NCI-H128 (cell line): ENCODE data around the gene ENTR1.

Experiments
- DNase-seq: peaks from one replicate; lab custom pipeline; 2025; ENCODE audit not compliant: unreplicated experiment; lab: John Stamatoyannopoulos, UW

Gene ENTR1, protein sequence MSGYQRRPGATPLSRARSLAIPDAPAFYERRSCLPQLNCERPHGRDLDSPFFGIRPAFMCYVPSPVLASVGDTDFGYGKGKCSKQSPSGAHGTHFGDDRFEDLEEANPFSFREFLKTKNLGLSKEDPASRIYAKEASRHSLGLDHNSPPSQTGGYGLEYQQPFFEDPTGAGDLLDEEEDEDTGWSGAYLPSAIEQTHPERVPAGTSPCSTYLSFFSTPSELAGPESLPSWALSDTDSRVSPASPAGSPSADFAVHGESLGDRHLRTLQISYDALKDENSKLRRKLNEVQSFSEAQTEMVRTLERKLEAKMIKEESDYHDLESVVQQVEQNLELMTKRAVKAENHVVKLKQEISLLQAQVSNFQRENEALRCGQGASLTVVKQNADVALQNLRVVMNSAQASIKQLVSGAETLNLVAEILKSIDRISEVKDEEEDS

DNA sequence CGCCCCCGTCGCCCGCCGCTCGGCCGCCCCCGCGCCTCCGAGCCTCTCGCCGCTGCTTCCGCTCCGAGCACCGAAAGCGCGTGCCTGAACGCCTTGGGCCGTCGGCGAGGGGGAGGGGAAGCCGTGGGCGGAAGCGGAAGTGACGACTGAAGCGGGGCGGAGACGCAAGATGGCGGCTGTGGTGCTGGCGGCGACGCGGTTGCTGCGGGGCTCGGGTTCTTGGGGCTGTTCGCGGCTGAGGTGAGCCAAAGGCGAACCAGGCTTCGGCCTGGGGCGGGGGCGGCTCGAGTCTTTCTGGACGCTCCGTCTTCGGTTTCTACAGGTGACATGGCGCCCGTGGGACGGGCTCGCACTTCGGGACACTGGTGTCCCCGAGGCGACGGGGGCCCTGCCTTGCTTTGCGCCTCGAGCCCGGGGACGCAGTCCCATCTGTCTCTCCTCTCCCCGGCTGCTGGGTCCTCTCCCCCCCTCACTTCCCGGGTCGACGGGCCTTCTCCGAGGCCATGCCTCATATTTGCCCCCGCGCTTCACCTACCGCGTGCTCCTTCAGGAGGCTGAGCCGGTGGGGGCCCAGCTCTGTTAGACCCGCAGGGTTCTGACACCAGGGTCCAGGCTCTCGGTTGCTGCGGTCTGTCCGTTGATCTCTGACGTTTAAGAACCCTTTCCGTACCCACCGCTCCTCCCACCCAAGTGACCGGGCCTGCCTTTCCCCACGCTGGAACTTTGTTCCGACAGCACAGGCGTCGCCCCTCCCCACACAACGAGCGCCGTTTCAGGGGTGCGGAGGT lies at the start of gene ENTR1, which contains the start of gene PMPCA:
TSS of gene ENTR1 (minus strand) at position 115 of the 788 bp plus-strand sequence. CDS start 217 bp downstream, outside the sequence.
TSS of gene PMPCA (plus strand) at position 159 of the 788 bp plus-strand sequence. CDS start at position 170, 11 bp downstream.
- DNase-seq = peak; percentile 65

DNA sequence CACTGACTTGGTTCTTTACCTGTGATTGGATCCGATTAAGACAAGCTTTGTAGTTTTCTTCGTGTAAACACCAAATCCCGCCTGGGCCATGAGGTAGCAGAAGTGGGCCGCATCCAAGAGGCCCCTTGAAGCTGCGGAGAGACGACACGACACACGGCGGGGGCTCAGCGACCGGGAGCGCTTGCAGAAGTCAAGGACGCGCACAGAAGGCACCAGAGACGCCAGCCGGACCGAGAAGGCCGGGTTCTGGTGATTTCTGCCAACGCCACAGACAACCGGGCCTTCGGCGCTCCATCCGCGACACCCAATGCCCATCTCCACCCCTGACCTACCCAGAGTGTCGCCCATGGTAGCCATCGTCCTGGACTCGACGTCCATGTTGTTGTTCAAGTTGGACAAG lies 49.0 kb upstream of the ENTR1 start:
- no peak for DNase-seq

DNA sequence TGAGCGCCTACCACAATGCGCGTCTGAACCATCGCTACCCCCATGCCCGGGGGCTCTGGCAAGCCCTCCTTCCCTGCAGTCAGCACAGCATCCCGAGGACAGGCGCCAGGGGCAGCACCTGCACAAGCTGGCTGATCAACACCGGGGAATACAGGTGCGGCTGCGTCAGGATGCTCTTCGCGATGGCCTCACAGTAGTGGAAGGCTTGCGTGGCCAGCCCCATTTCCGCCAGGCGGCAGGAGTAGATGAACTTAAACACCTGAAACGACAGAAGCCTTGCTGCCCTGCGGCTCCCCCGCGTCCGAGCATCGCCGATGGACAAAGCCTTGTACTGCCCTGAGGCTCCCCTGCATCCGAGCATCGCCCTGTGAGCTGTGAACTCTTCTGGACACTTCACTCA lies 46.9 kb upstream of the ENTR1 start:
- DNase-seq = no peak

DNA sequence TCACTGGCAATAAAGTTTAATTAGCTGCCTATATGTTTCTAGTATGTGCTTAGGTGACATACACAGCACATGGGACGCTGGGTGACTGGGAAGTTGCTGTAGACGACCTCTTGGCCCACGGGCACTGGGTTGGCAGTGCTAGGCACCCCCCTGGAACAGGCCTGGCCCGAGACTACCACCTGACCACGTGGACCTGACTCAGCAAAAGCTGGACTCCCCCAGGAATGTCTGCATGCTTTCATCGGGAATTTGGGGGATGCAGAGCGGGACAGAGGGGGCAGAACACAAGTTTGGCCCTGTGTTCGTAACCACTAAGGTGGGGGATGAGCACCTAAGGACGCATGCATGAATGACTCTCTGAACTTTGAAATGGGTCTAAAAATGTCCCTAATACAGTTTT lies 45.8 kb upstream of the ENTR1 start:
- DNase-seq = no peak

DNA sequence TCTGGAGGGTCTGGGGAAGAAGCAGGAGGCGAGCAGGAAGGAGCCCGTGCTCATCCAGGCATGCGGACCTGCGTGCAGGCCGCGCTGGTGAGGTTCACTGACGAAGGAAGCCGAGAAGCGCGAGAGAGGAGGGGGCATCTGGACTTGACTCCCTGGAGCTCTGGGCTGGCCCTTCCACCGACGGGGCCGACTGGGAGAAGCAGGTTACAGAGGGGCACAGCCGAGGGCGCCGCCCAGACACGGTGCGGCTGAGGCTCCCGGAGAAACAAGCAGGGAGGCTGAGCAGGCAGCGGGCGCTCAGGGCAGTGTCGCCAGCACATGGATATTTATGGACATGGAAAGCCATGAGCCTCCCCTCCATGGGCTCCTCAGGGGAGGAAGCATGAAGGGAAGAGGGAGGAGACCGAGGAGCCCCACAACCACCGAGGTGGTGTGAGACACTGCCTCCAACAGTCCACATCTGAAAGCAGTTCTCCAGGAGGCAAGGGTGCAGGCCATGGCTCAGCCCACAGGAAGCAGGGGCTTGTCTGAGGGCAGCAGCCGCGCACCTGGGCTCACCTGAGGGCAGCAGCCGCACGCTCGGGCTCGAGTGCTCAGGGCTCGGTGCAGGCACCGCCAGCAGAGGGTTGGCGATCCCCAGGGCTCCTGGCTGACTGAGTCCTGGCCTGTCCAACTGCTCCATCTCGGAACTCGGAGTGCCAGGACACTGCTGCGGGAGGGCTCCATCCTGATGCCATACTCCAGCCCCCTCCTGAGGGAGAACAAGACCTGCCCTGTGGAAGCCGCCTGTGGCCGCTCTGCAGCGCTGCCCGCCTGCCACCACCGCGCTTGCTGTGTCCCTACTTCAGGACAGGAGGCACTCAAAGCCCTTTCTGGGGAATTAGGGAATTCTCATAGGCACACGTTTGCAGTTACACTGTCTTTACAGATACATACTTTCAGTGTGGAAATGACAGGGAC lies 44.9 kb upstream of the ENTR1 start:
- DNase-seq = no peak

GRCh38 chr9:136454026-136454796 lies 43.8 kb upstream of the ENTR1 start:
- no peak for DNase-seq

- no peak for DNase-seq
These were observed 42.9 kb upstream of the ENTR1 start for GRCh38 chr9:136453326-136453725.

DNA sequence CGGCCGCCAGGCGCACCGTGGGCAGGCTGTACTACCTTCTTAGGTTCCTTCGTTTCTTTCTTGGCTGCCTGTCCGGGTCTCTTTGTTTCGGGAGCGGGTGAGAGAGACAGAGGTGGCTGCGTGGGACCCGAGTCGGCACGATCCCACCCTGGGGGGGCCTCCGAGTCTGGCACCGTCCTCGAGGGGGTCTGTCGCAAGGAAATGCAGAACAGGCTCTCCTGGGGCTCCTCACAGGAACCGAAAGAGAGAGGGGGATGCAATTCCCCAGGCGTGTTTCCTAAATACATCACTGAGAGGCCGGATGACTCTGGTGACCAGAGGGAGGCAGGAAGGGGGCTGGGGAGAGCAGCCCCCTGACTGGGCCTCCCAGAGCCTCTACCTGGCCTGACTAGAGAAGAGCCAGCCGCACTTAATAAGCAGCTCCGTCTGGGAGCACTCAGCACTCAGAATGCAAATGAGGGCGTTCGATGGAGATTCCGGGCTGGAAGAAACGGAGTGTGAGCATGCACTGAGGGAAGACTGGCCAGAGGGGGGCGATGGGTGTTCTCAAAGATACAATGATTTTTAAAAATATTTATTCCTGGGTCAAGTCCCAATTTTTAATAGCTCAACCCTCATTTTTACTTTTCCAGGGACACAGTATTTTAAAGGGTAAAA lies 40.9 kb upstream of the ENTR1 start:
- DNase-seq = no peak

- no peak for DNase-seq
These were observed 38.2 kb upstream of the ENTR1 start for GRCh38 chr9:136448655-136449054.

DNA sequence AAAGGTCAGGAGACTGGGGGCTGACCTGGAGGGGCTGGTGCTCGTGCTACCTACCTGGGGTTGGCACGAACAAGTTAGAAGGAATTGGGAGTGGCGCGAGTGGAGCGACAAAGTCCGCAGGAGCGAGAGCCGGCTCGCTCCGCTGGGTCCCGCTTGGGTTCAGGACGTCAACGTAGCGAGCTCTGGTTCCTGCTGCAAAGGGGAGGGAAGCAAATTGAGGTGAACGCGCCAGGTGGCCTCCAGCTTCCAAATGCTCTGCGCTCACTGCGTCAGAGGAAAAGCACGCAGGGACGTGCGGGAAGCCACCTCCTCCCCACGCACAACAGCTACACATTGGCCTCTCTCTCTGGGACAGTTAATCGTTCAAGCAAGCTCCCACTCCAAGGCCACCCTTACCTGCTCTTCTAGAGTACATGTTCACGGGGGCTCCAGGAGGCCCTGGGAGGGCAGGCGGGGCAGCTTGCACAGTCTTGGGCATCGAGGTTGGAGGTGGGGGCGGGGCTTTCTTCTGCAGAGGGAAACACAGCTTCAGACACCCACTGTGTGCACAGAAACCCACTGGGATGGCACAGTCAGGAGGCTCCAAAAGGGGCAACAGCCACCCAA lies 36.9 kb upstream of the ENTR1 start:
- DNase-seq = no peak

DNA sequence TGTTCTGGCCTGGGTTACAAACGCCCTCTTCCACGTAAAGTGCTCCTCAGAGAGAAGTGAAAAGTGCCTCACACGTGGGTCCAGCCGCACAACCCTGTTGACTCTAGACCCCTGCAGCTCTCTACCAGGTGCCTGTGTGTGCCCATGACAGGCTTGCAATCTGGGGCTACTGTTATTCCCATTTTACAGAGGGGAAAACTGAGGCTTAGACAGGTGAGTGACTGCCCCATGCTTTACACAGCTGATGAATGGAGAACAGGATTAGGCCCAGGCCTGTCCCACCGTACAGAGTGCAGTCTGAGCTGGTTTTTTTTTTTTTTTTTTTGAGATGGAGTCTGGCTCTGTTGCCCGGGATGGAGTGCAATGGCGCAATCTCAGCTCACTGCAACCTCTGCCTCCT lies 35.4 kb upstream of the ENTR1 start:
- DNase-seq = no peak

- no peak for DNase-seq
These were observed 33.7 kb upstream of the ENTR1 start for GRCh38 chr9:136444102-136444501.

DNA sequence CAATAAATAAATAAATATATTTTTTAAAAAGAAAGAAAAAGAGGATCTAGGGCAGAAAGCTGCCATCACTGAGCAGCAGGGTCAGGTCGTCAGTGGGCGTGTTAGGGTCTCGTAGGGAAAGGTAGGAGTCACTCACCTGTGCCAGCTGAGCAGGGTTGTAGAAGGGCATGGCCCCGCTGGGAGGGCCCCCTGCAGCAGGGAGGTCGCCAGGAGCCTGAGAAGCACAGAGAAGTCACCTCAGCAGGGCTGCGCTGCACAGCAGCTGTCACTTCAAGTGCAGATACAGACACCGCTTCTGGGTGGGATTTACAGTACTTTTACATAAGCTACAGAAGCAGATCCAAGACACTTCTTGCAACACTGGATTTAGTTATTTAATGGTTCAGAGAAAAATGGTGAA lies 33.3 kb upstream of the ENTR1 start:
- DNase-seq = no peak

DNA sequence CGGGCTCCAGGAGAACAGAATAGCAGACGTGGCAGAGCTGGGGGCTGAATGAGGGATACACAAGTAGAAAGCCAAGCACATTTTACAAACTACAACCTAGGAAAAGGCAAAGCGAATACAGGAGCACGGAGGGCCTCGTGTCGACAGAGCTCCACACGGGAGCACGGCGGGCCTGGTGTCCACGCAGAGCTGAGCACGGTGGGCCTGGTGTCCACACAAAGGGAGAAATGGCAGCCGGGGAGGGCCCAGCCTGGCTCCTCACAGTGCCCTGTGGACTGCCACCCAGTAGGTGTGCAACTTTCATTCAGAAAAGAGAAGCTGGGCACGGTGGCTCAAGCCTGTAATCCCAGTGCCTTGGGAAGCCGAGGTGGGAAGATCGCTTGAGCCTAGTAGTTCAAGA lies 32.7 kb upstream of the ENTR1 start:
- DNase-seq = no peak

DNA sequence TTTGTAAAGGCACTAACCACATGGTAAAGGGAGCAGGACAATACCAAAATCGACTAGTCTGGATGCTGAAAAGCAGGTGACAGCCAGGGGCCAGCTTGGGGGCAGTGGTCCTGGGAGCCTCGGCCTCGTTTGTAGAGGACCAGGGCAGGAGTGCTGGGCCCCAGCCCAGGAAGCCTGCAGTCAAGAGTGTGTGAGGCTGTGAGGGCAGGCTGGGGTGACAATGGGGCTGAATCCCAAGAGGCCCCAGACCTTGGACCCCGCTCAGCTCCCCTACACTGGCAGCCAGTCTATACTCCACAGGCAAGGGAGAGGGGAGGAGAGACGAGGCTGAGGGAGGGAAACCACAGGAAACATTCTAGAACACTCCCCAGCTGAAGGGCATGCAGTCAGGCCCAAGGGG lies 31.9 kb upstream of the ENTR1 start:
- DNase-seq = no peak

- no peak for DNase-seq
These were observed 31.3 kb upstream of the ENTR1 start for GRCh38 chr9:136441681-136442245.

GRCh38 chr9:136441191-136441680 lies 30.8 kb upstream of the ENTR1 start:
- DNase-seq = no peak

DNA sequence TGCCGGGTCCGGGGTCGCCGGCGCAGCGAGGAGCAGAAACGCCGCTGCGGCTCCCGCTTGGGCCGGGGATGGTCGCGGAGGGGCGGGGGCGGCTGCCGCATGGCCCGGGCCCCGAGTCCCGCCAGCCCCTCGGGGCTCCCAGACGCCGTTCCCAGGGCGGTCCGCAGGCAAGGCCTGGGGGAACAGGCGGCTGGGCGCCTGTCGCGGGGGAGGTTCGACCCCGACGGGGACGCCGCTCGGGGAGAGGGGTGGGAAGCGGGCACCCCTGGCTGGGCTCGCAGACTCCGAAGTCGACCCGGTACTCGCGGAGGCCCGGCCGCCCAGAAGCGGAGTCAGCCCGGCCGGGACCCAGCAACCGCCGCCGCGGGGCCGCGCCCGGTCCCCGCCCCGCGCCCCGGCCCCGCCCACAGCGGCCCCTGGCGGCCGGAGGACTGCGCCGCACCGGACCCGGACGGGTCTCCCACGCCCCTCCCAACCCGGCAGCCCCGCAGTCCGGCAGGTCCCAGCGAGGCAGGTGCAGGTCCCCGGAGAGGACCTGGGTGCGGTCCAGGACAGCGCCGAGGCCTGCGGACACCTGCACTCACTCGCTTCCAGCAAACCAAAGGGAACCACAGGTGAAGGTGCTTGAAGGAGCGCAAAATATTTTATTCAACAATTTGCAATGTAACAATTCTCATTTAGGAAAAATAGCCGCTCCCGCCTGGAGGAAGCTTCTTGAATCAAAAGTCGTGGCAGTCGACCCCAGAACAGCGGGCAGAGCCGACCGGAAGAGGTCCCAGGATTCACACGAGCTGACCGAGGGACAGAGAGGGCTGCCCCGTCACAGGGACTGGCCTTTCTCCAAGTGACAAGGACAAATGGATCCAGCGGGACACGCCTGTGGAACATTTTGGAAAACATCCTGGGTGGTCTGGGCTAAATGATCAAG lies 29.3 kb upstream of the ENTR1 start, which contains the start of gene INPP5E:
TSS of gene INPP5E (minus strand) at position 365 of the 928 bp plus-strand sequence. CDS start 426 bp downstream, outside the sequence.
- peak; percentile 28 for DNase-seq
